GM10266 (cell line): Measurements from ENCODE around the gene RNASE4.
"Not testable (repeated sequence)": the region's sequence is repeated elsewhere in the genome, so short reads cannot be mapped to it uniquely, and the experiment has no call there.

Experiments
- DNase-seq: peaks from one replicate; pipeline ENCODE4 v3.0.0; 2012; ENCODE audit errors: extremely low spot score
- TF ChIP-seq, protein P1 (sequence below): IDR thresholded peaks from 2 replicates; pipeline ENCODE4 v1.5.1; 2012; ENCODE audit warnings: mild to moderate bottlenecking, low read depth; ENCODE audit not compliant: control insufficient read depth, insufficient read depth; ENCODE audit errors: missing control alignments

The RNASE4 gene, protein sequence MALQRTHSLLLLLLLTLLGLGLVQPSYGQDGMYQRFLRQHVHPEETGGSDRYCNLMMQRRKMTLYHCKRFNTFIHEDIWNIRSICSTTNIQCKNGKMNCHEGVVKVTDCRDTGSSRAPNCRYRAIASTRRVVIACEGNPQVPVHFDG

DNA sequence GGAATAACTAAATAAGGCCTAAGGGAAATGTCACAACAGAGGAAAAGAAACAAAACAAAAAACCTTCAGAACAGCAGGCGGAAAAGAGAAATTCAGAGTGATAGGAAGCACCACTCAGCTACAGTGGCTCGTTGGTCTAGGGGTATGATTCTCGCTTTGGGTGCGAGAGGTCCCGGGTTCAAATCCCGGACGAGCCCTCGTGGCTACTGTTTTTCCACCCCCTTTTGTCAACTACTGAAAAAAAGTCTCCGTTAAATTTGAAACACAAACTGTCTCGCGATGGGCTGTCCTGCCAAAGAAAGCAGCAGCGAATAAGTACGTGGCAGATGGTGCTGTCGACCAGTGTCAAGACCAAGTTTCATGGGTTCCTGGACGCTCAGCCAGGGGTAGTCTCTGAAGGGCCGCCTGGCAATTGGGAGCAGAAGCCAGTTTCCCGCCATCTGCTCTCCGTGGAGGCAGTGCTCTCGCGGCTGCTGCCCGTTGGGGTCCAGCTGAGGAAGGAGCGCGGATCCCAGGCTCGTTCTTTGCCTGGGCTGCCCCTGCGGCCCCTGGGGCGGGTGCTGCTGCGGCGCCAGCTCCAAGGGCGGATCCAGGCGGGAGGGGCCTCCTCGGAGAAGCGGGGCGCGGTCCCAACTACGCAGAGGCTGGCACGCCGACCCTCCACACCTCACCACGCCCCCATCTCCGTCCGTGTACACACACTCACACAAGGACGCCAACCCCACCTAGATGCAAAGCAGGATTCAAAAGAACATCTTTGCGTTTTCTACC, at the start of gene RNASE4:
Gene RNASE4 (plus strand): TSS at position 670 of the 771 bp plus-strand sequence. CDS start 14,812 bp downstream, outside the sequence.
- peak; percentile 64 for DNase-seq
- TF ChIP-seq, protein P1, sequence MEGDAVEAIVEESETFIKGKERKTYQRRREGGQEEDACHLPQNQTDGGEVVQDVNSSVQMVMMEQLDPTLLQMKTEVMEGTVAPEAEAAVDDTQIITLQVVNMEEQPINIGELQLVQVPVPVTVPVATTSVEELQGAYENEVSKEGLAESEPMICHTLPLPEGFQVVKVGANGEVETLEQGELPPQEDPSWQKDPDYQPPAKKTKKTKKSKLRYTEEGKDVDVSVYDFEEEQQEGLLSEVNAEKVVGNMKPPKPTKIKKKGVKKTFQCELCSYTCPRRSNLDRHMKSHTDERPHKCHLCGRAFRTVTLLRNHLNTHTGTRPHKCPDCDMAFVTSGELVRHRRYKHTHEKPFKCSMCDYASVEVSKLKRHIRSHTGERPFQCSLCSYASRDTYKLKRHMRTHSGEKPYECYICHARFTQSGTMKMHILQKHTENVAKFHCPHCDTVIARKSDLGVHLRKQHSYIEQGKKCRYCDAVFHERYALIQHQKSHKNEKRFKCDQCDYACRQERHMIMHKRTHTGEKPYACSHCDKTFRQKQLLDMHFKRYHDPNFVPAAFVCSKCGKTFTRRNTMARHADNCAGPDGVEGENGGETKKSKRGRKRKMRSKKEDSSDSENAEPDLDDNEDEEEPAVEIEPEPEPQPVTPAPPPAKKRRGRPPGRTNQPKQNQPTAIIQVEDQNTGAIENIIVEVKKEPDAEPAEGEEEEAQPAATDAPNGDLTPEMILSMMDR: no peak

DNA sequence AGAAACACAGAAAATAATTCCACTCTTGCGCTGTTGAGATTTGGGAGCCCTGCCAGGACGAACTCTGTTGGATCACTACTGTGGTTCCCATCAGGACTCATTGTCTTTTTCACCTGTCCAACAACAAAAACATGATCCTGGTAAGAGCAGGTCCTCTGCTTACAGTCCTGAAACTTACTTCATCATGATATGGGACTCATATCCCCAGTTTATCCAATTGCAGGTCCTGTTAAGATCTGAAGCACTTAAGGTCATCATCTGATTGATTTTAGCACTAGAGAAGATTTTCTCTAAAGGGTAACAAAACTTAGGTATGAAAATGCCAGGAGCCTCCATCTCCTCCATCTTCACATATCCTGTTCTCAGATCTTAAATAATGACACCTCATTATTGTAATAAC, 42.8 kb upstream of the RNASE4 start, which contains the start of gene OR6S1:
Gene OR6S1 (minus strand): TSS at position 101 of the 400 bp plus-strand sequence. CDS start 0 bp downstream, at position 101.
- DNase-seq: no peak

DNA sequence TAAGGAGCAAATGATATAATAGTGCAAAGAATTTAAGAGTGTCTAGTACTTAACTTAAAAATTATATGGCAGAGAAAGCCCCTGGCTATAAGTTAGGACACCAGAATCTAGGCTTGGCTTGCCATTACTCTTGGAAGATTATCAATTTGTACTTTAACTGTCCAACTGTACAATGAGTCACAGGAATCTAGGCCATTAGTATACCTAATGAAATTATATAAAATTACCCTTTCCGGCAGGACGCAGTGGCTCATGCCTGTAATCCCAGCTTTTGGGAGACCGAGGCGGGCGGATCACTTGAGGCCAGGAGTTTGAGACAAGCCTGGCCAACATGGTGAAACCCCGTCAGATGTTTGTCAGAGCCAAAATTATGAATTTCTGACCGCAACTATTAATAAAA, 42.2 kb upstream of the RNASE4 start:
- TF ChIP-seq, protein P1: no peak
- DNase-seq: no peak

More for the DNA sequence above, 42.8 kb upstream of the RNASE4 start, which contains the start of gene OR6S1:
- TF ChIP-seq, protein P1: no peak

DNA sequence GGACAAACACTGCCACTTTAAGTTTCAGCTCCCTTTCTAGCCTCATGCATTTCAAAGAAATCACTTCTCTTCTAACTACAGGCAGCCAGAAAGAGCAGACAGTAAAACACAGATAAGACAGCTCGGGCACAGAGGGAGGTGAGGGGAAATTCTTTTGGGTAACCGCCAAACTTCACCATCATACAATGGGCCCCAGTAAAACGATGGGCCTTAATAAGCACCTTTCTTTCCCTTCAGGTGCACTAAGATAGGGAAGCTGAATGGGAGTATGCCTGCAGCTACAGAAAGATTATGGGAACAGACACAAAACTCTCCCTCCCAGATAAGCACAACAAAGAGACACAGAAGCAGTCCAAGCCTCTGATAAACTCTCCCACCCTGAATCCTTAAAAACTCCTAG, 41.6 kb upstream of the RNASE4 start:
- not testable (repeated sequence) for DNase-seq

DNA sequence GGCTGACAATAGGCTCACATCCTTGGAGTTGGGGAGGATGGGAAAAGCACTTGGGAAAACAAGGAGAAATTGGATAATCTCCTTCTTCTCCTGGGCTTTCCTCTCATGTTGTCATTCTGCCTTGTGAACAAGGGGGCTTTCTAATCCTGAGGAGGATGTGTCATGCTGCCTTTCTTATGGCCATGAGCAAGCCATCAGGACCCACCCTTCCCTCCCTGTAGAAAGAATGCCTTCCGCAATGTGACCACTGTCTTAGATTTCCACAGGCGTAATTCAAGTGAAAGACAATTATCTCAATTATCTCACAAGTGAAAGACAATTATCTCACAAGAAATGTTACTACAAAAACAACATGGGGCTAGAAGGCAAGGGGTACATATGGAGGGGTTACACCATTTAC, 39.8 kb upstream of the RNASE4 start:
- DNase-seq: no peak
- TF ChIP-seq, protein P1: no peak

DNA sequence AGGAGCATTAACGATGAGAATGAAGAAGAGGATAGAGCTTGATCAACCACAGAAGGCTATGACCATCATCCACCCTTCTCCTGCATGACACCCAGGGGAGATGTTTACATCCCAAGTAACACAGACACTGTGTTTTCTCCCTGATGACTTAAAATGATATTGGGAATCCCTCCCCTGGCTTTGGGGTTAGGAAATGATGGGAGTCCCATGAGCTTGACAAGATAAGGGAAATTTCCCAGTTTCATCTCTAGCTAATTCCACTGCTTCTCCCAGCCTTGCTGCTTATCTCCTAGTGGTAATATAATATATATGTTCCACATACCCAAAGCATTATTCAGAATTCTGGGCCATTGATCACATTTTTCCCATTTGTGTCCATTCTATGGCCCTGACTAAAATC, 38.9 kb upstream of the RNASE4 start:
- TF ChIP-seq, protein P1: no peak
- DNase-seq: no peak

DNA sequence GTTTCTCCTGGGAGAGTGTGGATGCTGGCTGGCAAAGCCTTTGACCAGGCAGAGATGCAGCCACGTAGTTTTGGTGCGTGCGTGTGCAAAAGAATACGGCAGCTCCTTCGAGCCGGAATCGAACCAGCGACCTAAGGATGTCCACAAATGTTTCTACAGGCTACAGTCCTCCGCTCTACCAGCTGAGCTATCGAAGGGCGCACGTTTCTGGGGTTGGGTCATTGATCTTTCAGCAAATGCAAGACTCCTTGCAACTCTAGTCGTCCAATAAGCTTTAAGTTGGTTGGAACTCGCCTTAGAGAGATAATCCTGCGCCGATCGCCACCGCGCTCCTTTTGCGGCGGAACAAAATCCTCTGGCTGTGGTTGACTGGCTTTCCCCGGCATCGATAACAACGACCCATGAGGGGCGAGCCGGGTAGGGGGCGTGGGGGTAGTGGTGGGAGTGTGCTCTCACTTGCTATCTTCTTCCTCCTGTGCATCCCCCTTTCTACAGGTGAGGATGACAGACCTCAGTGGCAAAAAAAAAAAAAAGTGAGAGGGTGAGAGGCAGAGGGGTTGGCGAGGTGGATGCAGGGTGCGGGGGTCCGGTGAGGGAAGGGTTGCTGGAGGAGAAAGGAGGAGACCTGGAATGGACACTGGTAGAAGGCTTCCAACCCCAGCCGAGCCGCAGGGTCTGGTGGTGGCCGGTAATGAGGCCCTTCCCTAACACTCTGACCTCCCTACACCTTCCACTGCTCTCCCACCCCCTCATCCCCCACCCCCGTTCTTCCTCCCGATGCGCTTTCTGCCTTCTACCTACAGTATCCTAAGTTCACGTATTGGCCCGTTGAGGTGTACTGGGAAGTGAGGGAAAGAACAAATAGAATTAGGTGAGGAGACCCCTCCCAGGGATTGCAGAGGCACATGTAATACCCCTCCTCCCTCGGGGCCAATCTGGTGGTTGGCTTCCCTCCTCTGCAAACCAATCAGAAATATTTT, 31.1 kb upstream of the RNASE4 start:
- DNase-seq: peak; percentile 40
- TF ChIP-seq, protein P1: no peak
